Measurements from ENCODE around the gene RHCG.

The RHCG gene

DNA sequence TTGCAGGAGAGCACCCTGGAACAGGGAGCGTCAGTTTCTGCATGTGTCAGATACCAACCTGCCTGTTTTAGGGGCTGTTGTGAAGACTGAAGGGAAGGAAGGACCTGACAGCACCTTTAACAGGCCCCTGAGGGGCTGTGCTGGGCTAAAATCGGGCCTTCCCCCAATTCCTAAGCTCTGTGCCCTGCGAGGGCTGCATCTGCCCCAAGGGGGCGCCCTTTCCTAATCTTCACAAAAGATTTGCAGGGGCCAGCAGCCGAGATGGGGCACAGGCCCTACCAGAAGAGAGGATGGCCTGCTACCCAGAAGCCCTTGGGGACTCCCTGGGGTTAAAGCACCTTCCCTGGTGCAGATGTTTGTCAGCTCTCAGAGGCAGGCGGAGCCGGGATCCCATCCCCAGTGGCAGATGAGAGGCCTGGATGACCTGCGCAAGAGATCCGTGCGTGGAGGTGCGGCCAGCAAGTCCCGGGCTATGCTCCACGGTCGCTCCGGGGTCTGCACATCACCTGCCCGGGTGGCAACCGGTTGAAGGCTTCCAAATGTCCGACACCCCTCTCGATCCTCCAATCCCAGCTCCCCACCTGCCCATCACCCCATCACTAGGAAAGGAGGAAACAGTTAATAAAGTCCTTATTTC is 53.6 kb downstream of the RHCG start:
- no peak for DNase-seq

- no peak for DNase-seq
Measured at GRCh38 chr15:89442155-89442554, 54.2 kb downstream of the RHCG start.

GRCh38 chr15:89441295-89441812 is 55.0 kb downstream of the RHCG start:
- no peak for DNase-seq

DNA sequence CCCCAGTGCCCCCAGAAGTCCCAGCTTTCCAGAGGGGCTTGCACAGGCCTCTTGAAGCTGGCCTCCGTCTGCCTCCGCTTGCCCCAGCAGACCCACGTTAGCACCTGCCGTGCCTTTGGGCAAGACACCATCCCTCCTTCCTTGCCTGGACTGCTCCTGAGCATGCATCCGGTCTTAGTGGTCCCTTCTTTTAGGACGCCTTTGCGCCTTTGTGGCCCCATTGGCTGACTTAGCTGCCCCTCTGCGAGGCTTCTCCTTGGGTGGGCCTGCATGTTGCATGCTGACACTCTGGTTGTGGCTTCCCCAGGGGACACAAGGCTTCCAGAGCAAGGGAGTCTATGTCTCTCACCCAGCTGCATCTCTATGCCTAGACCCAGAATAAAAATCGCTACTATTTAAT is 56.6 kb downstream of the RHCG start:
- DNase-seq: no peak

GRCh38 chr15:89436560-89437311 is 59.6 kb downstream of the RHCG start:
- no peak for DNase-seq

DNA sequence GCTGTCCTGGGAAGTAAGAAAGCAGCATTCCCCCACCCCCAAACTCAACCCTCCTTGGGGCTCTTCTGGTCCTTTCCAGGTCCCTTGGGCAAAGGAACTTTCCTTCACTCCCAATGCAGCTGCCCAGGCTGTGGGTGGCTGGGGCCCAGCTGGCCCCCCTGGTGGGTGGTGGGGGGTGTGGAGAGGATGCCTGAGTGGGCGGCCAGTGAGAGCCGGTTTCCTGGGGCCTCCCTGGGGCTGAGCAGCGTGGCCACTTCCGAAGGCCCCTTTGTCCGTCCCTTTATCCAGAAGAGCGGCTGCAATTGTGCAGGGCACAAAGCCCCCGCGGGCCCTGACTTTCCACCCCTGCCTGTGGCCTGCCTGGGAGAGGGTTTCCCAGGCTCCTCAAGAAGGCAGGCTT is 61.0 kb downstream of the RHCG start:
- no peak for DNase-seq

DNA sequence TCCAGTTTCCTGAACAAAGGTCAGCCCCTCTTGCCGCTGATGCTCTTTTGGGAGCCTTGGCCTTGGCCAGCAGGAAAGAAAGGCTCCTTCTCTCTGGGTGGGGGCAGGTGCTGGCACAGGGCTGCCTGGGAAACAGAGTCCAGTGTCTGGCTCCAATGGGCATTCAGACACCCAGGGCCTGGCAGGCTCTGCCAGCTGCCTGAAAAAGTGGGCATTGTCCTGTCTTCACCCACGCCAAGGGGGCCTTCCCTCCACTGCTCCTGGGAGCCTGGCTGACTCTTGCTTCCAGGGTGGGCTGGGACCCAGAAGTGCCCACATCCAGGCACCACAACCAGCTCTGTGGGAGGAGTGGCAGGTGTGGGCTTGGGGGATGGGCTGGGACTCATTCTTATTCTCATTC is 62.7 kb downstream of the RHCG start:
- DNase-seq: no peak

DNA sequence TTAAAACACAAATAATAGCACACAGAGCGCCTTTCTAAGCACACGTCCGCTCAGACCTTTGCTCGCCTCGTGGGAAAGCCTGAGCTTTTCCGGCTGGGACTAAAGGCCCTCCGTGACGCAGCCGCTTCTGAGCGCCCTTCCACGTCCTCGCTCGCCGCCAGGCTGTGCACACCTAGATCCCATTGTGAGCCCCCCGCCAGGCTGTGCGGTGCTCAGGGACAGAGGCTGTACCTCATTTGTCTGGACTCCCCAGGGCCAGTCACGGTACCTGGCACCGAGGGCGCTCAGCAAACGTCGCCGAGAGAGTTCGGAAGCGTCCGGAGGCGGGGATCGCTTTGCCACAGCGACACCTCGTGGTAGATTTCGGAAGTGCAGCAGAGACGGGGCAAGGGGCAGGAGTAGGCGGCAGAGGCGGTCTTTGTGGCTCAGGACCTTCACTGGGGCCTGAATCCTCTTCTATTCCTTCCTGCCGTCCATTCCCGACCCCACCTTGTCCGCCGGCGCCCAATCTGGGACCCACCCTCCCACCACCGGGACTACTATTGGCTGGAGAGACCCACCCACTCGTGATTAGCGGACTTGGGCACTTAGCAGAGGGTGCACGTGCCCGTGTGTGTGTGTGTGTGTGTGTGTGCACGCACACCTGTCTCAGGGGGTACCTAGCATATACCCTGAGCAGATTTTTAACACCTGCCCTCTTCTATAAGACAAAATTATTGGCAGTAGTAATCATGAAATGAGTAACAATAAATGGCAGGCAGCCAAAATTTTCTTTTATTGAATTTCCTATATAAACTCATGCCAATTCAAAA is 65.6 kb downstream of the RHCG start:
- DNase-seq: peak; percentile 34

GRCh38 chr15:89429986-89430385 is 66.4 kb downstream of the RHCG start:
- DNase-seq: no peak

DNA sequence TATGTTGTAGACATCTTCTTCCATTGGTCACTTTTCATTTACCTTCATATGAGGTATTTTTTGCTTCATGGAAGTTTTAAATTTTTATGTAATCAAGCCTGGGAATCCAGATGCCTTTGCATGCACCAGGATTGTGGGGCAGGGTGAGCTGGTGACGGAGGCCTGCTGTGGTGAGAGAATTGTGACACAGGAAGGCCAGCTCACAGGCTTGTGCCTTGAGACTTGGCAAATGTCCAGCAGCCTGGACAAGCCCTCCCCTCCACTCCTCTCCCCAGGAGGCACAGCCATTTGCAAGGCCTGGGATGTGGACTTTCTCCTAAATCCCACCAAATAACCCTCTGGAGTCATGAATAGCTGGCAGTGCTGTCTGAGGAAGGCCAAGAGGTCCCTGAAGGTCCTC is 67.4 kb downstream of the RHCG start:
- DNase-seq: no peak

GRCh38 chr15:89428246-89428645 is 68.1 kb downstream of the RHCG start:
- no peak for DNase-seq

GRCh38 chr15:89426500-89426899 is 69.9 kb downstream of the RHCG start:
- no peak for DNase-seq

GRCh38 chr15:89423981-89424380 is 72.4 kb downstream of the RHCG start:
- no peak for DNase-seq
